Medulla oblongata (tissue), 1 donor: ENCODE measurements around the gene RB1.
"Not testable (repeated sequence)": the region's sequence is repeated elsewhere in the genome, so short reads cannot be mapped to it uniquely, and the experiment has no call there.

ENCODE experiments used
- DNase-seq: peaks from one replicate; pipeline ENCODE4 v3.0.0-alpha.2; 2015; ENCODE audit errors: extremely low spot score

RB1 gene

DNA sequence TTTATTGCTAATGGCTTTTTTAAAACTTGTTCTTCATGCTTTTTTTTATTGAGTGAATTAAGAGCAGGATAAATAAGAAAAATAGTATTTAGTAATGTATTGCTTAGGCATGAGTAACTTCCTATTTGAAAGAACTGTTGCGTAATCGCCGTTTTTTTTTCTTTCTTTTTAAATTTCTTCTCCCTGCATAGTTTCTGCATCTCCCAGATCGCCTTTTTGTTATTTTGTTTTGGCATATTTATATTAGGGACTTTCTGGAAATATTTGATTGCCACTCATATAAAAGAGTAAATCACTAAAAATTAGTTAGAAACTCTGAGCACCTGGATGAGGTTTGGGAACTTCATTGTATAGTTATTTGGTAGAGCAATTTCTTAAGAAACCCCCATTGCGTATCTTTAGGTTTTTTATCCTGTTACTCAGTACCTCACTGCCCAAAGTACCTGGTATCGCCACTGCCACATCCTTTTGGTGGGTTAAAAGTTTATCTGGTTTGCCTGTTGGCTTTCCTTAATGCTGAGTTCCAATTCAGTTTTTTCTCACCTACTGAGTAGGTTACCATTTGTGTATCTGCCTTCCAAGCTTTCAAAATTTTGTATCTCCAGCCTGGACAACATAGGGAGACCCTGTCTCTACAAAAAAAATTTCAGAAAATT is 145.5 kb downstream of the RB1 start:
- DNase-seq, result peak; percentile 35

DNA sequence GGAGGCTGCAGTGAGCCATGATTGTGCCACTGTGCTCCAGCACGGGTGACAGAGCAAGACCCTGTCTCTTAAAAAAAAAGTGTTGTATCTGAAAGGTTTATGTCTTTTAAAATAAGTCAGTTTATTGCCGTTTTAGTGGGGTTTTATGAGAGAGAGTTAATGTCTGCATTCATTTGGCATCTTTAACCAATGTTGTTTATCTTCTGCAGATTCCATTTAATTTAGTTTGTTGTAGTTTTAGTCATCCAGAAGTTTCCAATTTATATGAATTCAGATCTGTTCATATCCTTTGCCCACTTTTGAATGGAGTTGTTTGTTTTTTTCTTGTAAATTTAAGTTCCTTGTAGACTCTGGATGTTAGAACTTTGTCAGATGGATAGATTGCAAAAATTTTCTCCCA is 146.1 kb downstream of the RB1 start:
- DNase-seq, result no peak

DNA sequence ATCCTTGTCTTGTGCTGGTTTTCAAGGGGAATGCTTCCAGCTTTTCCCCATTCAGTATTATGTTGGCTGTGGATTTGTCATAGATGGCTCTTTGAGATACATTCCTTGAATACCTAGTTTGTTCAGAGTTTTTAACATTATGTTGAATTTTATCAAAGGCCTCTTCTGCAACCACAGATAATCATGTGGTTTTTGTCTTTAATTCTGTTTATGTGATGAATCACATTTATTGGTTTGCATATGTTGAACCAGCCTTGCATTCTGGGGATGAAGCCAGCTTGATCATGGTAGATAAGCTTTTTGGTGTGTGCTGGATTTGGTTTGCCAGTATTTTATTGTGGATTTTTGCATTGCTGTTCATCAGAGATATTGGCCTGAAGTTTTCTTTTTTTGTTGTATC is 147.6 kb downstream of the RB1 start:
- not testable (repeated sequence) for DNase-seq

DNA sequence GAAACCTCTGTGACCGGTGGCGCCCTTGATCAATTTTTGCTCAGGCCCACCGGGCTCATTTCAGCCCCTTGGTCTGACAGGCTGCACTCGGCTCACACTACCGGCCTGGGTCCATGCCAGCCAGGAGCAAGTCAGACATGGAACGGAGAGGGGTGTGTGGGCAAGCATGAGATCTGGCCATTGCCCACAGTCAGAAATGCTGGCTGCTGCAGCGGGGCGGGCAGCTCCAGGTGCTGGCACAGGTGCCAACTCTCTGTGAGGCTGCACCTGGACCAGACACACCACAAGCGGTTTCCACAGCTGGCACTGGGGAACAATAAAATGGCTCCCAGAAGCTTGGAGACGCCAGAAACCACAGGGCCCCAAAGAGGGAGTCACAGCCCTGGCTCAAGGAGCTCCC is 153.0 kb downstream of the RB1 start:
- DNase-seq, result no peak

DNA sequence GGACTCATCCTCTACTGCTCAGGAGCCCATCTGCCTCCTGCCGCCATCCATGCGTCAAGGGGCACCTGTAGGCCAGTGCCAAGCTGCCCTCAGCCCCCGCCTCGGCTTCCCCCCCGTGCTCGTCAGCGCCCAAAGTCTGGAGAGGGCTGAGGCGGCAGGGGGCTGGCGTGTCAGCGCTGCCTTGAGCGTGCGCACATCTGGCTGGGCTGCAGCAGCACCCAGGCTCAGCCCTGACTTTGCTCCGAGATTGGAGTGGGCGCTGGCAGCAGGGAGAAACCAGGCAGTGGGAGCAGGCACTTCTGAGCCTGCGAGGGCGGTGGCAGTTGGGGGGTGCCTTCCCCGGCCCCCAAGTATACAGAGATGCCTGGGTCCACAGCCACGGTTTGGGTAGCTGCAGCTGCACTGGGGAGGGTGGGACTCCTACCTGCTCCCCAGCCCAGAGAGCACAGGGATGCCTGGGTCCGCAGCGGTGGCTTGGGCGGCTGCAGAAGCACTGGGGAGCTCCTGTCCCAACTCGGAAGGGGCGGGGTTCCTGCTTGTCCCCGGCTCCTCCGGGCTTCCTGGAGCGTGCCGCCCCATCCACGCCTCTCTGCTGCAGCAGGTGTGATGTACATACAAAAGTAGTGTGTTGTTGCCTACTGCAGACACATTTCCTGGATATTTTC is 154.2 kb downstream of the RB1 start:
- no peak for DNase-seq

DNA sequence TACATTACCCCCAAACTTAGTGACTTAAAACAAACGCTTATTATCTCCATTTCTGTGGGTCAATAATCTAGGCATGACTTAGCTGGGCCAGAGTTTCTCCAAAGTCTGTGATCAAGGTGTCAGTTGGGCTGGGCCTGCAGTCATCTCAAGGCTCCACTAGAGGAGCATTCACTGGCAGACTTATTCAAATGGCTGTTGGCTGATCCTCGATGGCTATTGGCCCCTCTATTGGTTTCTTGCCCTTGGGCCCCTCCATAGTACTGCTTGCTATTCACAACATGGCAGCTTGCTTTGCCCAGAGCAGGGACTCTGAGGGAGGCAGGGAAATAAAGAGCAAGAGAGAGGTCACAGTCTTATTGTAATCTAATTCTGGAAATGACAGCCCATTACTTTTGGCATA is 171.7 kb downstream of the RB1 start:
- no peak for DNase-seq

DNA sequence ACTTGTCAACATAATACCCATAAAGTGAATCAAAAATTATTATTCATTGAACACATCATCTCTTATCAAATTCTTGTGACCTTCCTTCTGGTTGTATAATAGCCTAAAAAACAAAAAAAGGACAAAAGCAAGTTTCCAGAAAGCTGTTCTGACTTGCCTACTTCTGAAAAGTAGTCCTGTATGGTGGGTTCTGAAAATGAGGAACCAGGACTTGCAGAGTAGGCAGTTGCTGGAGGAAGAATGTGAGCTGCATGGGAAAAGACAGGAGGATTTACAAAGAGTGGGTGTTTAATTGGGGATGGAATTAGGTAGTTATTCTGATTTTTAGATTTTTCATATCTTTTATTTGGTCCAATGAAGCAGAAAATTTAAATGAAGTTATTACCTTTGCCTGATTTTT is 172.7 kb downstream of the RB1 start:
- DNase-seq, result peak; percentile 69

DNA sequence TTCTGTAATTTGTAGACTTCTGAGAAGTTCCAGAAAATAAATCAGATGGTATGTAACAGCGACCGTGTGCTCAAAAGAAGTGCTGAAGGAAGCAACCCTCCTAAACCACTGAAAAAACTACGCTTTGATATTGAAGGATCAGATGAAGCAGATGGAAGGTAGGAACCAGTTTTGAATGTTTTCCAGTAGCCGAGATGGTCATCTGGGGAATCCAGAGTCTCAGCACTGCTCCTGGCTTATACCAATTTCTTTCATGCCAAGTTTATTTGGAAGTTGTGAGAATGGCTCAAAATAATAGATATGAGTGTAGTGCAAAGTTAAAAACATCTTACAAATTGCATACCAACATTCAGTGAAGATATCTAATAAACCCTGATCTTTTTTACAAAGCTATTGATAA is 173.1 kb downstream of the RB1 start:
- no peak for DNase-seq

DNA sequence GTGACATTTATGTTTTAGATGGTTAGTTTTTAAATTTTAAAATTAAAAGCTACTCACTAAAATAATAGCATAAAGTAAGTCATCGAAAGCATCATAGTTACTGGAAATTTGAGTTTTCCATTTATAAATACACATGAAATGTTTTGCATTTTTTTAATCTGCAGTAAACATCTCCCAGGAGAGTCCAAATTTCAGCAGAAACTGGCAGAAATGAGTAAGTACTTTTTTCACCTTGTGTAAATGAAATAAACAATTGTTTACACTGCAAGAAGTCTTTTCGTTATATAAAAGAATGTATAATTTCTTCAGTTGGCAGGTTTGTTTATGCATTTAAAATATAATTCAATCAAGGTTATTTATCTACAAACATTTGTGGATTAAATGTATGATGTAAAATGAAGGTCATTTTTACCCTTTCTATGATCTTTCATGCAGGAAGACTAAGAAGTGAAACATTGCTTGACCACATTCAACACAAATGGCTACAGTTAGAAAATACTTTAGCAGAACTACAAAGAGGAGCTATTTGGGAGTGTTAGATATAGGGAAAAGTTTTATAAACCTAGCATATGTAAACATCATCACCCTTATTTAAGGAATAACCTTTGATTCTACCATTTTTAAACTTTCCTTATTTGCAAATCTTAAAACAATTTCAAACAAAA is 173.8 kb downstream of the RB1 start:
- DNase-seq, result peak; percentile 43

DNA sequence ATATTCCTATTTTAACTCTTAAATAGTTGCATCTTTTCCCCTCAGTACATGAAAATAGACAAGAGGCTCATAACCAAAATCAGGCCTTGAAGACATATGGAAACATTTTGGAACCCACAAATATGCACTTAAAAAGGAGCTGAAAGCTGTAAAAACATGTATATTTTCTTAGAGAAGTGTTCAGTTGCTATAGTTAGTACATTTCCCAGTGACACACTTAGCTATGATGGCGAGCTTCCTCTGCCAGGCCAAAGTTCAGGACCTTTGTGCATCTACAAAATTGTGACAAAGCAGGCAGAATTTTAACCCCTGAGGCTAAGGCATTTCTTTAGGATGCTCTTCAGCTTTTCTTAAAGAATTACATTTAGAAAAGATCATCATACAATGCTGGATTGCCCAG is 174.8 kb downstream of the RB1 start:
- no peak for DNase-seq

DNA sequence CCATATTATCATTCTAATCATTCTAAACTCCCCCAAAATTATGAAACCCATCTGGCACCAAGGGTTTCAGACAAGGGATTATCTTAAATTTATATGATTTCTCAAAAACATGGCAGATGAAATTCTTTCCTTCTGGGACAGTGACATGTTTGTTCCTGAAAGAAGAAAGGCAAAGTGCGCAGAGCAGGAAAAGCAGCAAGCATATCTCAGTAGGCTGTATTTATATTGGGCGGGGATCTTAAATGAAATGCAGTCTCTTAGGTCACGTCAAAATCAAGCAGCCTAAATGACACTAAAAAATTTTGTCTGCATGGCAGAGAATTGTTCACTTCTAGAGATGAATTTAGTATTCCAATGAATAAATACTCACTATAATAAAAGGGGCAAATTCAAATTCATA is 180.0 kb downstream of the RB1 start:
- DNase-seq, result no peak

DNA sequence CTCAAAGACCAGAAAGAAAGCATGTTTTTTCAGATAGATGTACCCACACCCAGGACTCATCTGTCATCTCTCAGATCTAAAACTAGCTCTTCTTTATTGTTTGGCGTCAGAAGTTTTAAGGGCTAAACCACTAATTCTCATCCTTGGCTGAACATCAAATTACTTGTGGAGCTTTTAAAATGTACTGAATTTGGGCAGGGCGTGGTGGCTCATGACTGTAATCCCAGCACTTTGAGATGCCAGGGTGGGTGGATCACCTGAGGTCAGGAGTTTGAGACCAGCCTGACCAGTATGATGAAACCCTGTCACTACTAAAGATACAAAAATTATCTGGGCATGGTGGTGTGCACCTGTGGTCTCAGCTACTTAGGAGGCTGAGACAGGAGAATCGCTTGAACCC is 181.9 kb downstream of the RB1 start:
- no peak for DNase-seq

DNA sequence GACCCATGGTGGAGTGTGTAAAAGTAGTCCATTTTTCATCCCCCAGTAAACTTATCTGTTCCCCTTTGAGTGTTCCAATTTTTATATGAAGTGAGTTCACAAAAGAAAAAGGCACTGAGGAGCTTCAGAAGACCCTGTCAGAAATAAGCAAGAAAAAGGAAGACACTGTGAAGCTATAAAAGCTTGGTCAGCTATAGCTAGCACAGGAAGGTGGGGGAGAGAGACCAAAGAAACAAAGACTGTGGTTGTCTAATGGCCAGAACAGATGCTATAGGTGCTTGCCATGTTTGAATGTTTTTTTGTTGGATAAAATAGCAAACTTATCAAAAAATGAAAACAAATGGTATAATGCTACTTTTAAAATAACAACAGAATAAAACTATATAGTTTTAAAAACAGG is 182.8 kb downstream of the RB1 start:
- DNase-seq, result no peak

DNA sequence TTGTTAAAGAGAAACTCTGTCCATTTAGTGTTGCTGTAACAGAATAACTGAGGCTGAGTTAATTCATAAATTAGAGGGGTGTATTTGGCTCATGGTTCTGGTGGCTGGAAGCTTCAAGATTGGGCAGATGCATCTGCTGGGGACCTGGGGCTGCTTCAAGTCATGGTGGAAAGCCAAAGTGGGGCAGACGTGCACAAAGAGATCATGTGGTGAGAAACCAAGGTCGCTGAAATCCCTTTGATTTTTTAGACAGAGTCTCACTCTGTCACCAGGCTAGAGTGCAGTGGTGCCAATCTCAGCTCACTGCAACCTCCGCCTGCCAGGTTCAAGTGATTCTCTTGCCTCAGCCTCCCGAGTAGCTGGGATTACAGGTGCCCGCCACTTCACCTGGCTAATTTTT is 183.3 kb downstream of the RB1 start:
- DNase-seq, result no peak

DNA sequence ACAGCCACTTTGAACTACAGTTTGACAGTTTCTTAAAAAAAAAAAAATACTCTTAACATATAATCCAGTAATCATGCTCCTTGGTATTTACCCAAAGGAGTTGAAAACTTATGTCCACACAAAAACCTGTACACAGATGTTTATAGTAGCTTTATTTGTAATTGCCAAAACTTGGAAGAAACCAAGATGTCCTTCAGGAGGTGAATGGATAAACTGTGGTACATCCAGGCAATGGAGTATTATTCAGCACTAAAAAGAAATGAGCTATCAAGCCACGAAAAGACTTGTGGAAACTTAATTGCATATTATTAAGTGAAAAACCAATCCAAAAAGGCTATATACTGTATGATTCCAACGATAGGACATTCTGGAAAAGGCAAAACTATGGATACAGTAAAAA is 184.4 kb downstream of the RB1 start:
- DNase-seq, result no peak

DNA sequence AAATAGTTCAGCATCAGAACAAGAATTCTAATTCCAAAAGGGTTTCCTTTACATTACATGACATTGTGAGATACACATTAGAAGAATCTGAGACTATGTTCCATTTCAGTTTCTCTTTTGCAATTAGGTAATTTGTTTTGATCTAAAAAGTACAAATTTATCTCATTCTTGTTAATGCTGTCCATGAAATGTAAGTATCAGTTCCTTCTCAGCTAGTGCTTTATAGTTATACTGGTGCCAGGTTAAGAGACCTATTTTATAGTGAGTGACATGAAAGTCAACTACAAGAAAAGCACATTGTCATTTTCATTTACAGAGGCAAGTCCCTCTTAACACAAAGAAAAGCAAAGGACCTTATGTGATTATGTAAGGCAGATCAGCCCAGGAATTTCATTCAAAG is 185.4 kb downstream of the RB1 start:
- no peak for DNase-seq

DNA sequence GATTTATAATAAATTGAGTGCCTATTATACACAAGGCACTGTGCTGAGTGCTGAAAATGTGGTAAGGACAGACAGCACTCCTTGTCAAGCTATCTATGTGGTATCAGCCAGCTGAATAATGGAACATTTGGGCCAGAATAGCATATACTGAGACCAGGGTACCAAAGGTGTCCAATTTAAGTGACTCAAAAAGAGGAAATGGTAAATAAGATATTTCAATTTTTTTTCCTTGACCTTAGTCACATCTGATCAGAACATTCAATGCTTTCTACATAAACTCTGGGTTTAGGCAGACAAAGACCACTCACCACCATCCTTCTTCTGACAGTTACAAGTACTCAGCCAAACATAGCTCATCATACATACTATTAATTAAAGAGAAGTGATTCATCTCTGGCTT is 186.1 kb downstream of the RB1 start:
- DNase-seq, result no peak

DNA sequence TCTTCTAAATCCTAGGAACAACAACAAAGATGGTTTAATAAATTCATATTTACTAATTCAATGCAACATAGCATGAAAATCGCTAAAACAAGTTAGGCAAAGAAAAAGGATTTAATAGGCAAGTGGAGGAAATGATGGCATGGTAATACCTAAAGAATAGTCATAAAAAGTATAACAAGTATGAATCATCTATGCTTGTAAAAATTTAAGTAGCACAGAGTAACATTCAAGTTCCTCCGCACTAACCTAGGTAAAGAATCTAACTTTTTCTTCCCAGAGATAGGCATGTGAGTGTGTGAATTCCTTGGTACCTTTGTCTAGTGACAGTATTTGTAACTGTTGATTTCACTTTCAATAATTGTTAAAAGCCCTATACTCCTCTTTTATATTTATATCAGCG is 186.7 kb downstream of the RB1 start:
- no peak for DNase-seq

DNA sequence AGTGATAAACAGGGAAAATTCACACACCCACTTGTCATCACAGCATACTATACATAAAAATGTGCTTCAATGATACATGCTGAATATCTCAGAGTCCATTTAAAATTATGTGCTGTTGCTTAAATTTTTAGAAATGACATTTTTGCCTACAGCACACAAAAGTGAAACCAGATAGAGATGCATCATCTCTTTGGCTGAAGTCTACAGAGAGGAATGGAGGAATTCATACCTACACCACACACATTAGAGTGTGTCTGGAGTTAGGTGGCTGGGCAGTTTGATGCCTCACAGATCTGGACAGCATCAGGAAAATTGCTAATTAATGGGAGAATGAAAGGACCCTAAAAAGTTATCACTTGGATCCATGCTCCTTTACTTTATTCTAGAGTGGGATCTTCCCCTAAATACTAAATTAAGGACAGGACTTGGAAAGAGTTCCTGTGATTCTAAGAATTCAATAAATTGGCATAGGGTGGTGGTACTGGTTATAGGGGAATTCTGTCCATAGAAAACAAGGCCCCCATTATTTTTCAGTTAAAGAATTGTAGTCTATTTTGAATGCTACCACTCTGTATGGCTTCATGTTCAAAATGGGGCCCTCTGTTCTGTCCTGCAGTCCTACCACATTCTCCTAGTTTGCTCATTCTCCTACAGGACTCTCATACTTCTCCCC is 188.0 kb downstream of the RB1 start:
- no peak for DNase-seq

DNA sequence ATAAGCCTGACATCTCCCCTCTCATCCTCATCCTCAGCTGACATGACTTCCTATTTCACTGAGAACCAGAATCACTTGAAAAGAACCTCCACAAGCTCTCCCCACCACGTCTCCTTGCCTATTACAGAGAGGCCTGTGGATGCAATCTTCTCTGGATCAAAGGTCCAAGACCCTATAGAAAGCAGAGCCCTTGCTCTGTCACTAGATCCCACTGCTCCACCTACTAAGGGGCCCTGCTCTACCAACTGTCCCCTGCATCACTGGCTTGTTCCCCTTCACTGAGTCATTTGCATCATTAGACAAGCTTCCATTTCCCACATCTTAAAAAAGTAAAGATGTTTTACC is 188.5 kb downstream of the RB1 start:
- peak; percentile 63 for DNase-seq

DNA sequence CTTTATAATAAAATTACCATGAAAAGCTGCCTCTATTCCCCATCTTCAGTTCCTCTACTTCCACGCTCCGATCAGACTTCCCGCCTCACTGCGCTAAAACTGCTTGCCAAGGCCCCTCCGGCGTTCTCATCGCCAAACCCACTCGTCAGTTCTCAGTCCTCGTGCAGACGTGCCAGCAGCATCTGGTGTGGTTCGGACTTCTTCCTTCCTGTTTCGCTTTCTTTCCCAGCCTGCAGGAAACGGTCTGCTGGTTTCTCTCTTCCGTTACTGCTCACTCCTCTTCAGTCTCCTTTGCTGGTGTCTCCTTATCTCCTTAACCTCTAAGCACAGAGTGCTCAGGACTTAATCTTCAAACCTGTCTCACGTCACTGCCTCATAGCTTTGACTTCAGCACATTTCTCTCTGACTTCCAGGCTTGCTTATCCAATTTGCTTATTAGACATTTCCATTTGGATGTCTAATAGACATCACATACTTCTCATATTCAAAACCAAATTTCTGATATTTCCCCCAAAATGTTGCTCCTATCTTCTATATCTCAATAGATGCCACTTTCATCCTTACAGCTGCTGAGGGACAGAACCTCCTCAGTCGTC is 189.0 kb downstream of the RB1 start:
- peak; percentile 90 for DNase-seq

DNA sequence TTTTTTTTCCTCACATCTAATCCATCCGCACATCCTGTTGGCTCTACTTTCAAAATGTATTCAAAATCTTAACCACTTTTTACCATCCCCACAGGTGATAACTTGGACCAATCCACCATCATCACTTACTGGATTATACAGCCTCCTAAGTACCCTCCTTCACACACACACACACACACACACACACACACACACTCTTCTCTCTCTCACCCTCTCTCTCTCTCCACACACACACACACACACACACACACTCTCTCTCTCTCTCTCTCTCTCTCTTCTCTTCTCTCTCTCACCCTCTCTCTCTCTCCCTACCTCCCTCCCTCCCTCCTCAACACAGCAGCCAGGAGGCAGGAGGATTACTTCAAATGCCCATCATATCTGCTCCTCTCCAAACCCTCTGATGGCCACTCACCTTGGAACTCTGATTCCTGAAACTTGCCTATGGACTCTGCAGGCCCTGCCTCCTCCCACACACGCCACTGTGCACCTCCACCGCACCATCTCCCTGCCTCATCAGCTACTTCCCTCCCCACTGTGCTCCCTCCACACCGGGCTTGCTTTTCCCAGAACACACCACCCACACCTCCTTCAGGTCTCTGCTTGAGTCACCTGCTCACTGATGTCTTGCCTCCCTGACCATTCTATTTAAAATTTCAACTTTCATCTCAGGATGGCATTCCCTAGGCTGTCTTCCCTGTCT is 189.7 kb downstream of the RB1 start:
- no peak for DNase-seq
